CD1c-positive myeloid dendritic cell (primary cell): ENCODE measurements around the gene HMGN4.
A peak's percentile ranks its signal among the peaks of the same experiment; 100 is the strongest.
"Not testable (repeated sequence)": the region's sequence is repeated elsewhere in the genome, so short reads cannot be mapped to it uniquely, and the experiment has no call there.

Experiments
- DNase-seq: peaks from one replicate; pipeline ENCODE4 v3.0.0-alpha.2; 2016; ENCODE audit errors: extremely low spot score

HMGN4 gene

GRCh38 chr6:26537846-26538571 lies at the start of gene HMGN4:
Gene HMGN4, plus strand, starts transcription at chr6:26538366. Its CDS starts 6,841 bp downstream, at chr6:26545207.
- DNase-seq = peak; percentile 95

DNA sequence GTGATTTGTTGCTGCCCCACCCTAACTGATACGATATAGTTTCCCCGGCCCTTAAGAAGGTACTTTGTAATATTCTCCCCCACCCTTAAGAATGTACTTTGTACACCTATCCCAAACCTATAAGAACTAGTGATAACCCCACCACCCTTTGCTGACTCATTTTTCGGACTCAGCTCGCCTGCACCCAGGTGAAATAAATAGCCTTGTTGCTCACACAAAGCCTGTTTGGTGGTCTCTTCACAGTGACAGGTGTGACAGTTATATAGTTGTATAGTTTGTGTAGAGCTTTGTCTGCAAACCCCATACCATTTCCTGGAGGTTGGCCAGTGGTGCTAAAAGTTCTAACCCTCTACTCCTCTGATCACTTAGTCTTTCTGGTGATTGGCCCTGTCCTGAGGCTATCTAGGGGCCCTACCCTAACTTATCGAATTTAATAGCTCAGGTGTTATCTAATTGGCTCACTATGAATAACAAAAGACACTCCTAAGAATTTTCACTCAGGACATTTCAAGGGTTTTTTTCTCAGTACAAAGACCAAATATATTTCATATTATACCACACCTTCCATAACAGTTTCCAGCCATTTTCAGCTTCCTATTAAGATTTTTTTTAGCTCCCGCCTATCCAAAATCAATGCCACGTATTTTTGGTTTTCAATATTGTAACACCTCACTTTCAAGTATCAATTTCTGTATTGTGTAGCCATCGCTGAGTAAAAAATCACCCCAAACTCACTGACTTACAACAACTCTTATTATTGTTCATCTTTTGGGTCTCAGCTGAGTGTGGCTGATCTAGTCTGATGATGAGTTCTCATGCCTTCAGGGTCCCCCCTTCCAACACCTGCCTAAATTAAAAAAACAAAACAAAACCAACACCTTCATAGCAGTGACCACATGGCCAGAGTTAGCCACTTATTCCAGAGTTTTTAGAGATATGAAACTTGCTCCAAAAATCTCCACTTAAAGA lies 47.9 kb upstream of the HMGN4 start:
- DNase-seq = no peak

DNA sequence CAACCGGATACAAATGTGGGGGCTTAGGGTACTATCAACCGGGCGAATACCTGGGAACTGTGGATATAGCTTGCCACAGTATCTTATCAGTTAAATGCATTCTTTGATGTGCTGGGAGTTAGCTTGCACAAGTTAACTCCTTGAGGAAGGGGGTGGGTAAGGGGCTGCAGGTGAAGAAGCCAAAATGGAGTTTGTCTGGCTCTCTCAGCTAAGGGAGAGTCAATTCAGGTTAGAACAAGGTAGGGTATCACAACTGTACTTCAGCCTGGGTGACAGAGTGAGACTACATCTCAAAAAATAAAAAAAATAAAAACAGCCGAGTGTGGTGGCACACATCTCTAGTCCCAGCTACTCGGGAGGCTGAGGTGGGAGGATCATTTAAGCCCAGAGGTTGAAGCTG lies 46.6 kb upstream of the HMGN4 start:
- DNase-seq = no peak

DNA sequence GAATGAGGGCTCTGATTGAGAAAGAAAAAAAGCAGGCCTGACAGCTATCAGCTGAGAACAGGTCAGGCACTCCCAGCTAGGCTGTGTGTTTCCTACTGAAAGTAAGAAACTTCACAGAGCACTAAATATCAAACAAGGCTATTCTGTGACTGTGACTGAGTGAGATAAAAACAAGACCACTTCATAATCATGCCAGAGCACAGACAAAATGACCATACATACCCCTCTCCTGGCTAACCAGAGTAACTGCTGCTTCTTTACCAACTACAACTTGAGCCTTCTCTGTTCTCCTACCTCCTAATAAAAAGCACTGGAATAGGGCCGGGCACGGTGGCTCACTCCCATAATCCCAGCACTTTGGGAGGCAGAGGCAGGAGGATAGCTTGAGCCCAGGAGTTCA lies 44.9 kb upstream of the HMGN4 start:
- no peak for DNase-seq

GRCh38 chr6:26494117-26494516 lies 44.0 kb upstream of the HMGN4 start:
- DNase-seq = no peak

GRCh38 chr6:26495281-26495680 lies 42.9 kb upstream of the HMGN4 start:
- no peak for DNase-seq

- no peak for DNase-seq
These were observed 40.6 kb upstream of the HMGN4 start for GRCh38 chr6:26497610-26498009.

- DNase-seq = no peak
These were observed 38.1 kb upstream of the HMGN4 start, which contains the start of gene BTN1A1 for GRCh38 chr6:26500102-26500501. Gene BTN1A1, plus strand, starts transcription at chr6:26500303. Its CDS starts 984 bp downstream, at chr6:26501287.

GRCh38 chr6:26501482-26501986 lies 36.6 kb upstream of the HMGN4 start:
- DNase-seq = peak; percentile 46

DNA sequence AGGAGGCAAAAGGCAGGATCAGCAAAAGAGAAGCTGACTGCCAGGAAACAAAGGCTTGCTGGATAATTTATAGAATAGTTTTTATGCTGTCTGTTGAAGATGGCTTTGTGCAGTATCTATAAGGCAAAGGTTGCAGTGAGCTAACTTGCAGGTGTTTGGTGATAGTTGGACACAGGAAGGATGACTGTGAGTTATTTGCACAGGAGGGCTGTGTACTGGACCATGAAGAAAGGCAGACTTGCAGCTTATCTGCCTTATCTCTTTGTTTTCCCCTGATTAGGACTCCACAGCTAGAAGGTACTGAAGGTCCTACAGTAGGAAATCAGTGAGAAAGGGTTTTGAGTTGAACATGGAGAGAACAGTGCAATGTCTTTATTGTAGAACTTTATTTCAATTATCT lies 36.0 kb upstream of the HMGN4 start:
- DNase-seq = no peak

DNA sequence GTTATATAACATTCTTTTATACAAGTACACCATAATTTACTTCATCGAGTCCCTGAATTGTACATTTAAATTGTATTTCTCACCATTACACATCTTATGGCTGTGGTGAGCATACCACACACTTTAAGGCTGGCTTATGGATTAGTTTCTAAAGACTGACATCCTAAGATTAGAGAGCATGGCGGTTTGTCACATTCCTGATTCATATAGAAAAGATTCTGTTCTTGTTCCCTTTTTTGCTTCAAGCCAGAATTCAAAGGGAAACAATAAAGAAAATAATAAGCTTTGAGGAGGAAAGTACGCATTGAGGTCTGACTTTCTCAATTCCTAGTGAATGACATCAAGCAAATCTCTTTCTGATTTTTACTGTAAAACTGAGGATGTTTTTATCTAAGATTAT lies 35.5 kb upstream of the HMGN4 start:
- DNase-seq = peak; percentile 38

DNA sequence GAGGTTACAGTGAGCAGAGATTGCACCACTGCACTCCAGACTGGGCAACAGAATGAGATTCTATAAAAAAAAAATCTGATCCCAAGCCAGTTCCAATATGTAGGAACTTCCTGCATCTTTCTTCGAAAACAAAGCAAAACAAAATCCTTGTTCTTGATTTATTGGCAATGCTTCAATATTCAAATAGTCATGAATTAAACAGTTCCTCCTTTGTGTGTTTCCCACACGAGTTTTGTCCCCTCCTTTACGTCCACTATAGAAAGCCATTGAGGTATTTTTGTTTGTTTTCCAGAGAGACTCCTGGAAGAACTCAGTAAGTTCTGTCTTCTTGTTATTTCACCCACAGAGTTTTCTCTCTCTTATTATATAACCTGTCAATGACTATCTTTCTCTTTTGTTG lies 30.5 kb upstream of the HMGN4 start:
- no peak for DNase-seq

DNA sequence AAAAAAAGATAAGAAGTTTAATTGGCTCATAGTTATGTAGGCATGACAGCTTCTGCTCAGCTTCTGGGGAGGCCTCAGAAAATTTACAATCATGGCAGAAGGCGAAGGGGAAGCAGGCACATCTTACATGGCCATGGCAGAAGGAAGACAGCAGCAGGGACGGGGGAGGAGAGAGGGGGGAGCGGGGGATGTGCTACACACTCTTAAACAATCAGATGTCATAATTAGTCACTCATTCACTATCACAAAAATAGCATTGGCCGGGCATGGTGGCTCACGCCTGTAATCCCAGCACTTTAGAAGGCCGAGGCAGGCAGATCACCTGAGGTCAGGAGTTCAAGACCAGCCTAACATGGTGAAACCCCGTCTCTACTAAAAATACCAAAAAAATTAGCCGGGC lies 27.1 kb upstream of the HMGN4 start:
- DNase-seq = not testable (repeated sequence)

GRCh38 chr6:26514984-26515383 lies 23.2 kb upstream of the HMGN4 start:
- DNase-seq = no peak

- no peak for DNase-seq
These were observed 21.4 kb upstream of the HMGN4 start for GRCh38 chr6:26516481-26517427.

- DNase-seq = no peak
These were observed 18.8 kb upstream of the HMGN4 start for GRCh38 chr6:26519359-26519758.

- DNase-seq = no peak
These were observed 17.8 kb upstream of the HMGN4 start for GRCh38 chr6:26520237-26520849.

- DNase-seq = peak; percentile 86
These were observed 17.1 kb upstream of the HMGN4 start for GRCh38 chr6:26520850-26521599.

DNA sequence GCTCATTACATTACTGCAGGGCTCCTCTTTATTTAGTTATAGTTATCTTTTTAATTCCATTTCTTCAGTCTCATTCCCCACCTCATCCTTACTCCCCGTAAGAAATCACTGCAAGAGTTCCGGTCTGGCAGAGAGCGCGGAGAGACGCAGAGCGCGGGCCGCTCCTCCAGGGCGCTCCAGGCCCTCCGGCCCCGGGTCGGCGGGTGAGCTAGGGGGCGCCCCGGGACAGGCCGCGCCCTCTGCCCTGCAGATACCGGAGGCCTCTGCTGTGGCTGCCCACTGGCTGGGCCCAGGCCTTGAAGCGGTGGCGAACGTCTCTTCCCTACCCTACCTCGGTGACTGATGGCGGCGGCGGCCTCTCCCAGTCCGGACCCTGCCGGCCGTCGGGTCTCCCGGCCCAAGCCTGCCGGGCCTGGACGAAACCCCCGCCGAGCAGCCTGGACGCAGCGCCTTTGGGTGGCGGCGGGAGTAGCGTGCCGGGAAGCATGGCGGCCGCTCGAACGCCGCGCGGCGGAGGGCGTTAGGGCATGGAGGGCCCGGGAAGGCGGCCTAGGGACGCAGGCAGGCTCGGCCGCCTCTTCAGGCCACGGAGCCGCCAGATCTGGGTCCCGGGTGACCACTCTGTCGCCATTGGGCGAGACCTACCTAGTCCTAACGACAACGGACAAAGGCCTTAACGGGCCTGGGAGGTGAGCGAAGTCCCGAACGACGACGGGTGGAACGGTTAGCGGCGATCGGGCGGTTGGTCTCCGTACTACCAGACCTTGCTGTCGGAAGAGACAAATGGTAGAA lies 16.4 kb upstream of the HMGN4 start:
- peak; percentile 82 for DNase-seq
